Activated T-cell treated with anti-CD3 and anti-CD28 coated beads, Interleukin-2, amount 50 U/mL, for 4 hours (primary cell): ENCODE results near the gene BTN3A1. TPM values are rescaled to one million over a fixed set of nuclear protein-coding genes. Genes with fewer than 3 reads are reported as not detected.
"Not testable (repeated sequence)": the region's sequence is repeated elsewhere in the genome, so short reads cannot be mapped to it uniquely, and the experiment has no call there.

Experiments
- ATAC-seq, 2 donors: fragments of 200-7000 bp; cut with Tn5 transposase; one replicate each; pipeline ENCODE4 v1.10.0; 2021
- DNase-seq: peaks from one replicate; pipeline ENCODE4 v3.0.0-alpha.2; 2020
- H3K27me3 Mint-ChIP-seq: one replicate; pipeline ENCODE4 v1.8.0; 2021; ENCODE audit warnings: low read depth, mixed read lengths
- H3K36me3 Mint-ChIP-seq: one replicate; pipeline ENCODE4 v1.8.0; 2022; ENCODE audit warnings: mixed read lengths; ENCODE audit not compliant: insufficient read depth
- H3K4me1 Mint-ChIP-seq: one replicate; pipeline ENCODE4 v1.8.0; 2021; ENCODE audit warnings: low read depth, mixed read lengths
- H3K4me3 Mint-ChIP-seq: one replicate; pipeline ENCODE4 v1.8.0; 2021; ENCODE audit warnings: mild to moderate bottlenecking, moderate library complexity, mixed read lengths
- H3K9me3 Mint-ChIP-seq: one replicate; pipeline ENCODE4 v1.8.0; 2021; ENCODE audit warnings: mixed read lengths
- total RNA-seq, 3 donors: library from RNA; stranded (reverse); gene quantifications; one replicate each; pipeline ENCODE4 v1.2.1, GENCODE V29; 2021

BTN3A1 gene
- total RNA-seq, 3 donors from 2014 or later = 9.1 to 11.9 (median 10.8) TPM

- DNase-seq = no peak
- Mint-ChIP-seq H3K9me3 (peaks cover 5% of the 10 kb centered on the region), H3K4me3 (no peak overlapping the region), H3K27me3 (no peaks in the 10 kb centered on the region), H3K4me1 (no peaks in the 10 kb centered on the region), H3K36me3 (peaks cover 15% of the 10 kb centered on the region)
- ATAC-seq = no peak
These were observed 29.4 kb downstream of the BTN3A1 start for GRCh38 chr6:26431258-26432172.

- Mint-ChIP-seq H3K9me3 (peaks cover 5% of the 10 kb centered on the region), H3K4me1 (no peaks in the 10 kb centered on the region), H3K27me3 (no peaks in the 10 kb centered on the region), H3K36me3 (peaks cover 9% of the 10 kb centered on the region), H3K4me3 (no peak overlapping the region)
- DNase-seq (no peak), ATAC-seq (no peak)
These were observed 30.6 kb downstream of the BTN3A1 start for GRCh38 chr6:26432627-26433201.

GRCh38 chr6:26433680-26434079, 31.6 kb downstream of the BTN3A1 start:
- H3K4me1 Mint-ChIP-seq, H3K9me3 Mint-ChIP-seq, H3K4me3 Mint-ChIP-seq, DNase-seq, H3K27me3 Mint-ChIP-seq, ATAC-seq, H3K36me3 Mint-ChIP-seq: not testable (repeated sequence)

- H3K9me3 Mint-ChIP-seq = peaks cover 5% of the 10 kb centered on the region
- no peak for ATAC-seq
- H3K27me3 Mint-ChIP-seq = no peaks in the 10 kb centered on the region
These were observed 33.9 kb downstream of the BTN3A1 start for GRCh38 chr6:26436018-26436417.

GRCh38 chr6:26437550-26437949, 35.5 kb downstream of the BTN3A1 start:
- DNase-seq (no peak), ATAC-seq (no peak)
- Mint-ChIP-seq H3K4me1 (peaks cover 30% of the 10 kb centered on the region), H3K36me3 (no peaks in the 10 kb centered on the region), H3K4me3 (no peak overlapping the region), H3K9me3 (peaks cover 5% of the 10 kb centered on the region), H3K27me3 (no peaks in the 10 kb centered on the region)

More at GRCh38 chr6:26436018-26436417, 33.9 kb downstream of the BTN3A1 start:
- no peak for DNase-seq
- H3K36me3 Mint-ChIP-seq = peaks cover 3% of the 10 kb centered on the region
- H3K4me1 Mint-ChIP-seq = peaks cover 20% of the 10 kb centered on the region
- no peak overlapping the region for H3K4me3 Mint-ChIP-seq

- no peaks in the 10 kb centered on the region for H3K27me3 Mint-ChIP-seq
- H3K4me3 Mint-ChIP-seq = no peak overlapping the region
- DNase-seq (no peak), ATAC-seq (no peak)
- peaks cover 5% of the 10 kb centered on the region for H3K9me3 Mint-ChIP-seq
- H3K4me1 Mint-ChIP-seq = peaks cover 34% of the 10 kb centered on the region
- peaks cover 1% of the 10 kb centered on the region for H3K36me3 Mint-ChIP-seq
These were observed 35.9 kb downstream of the BTN3A1 start for GRCh38 chr6:26438000-26438399.

- peak overlapping the region; percentile 96 for H3K4me3 Mint-ChIP-seq
- DNase-seq = no peak
- H3K4me1 Mint-ChIP-seq = peaks cover 47% of the 10 kb centered on the region
These were observed 37.4 kb downstream of the BTN3A1 start for GRCh38 chr6:26439151-26440125.

GRCh38 chr6:26440977-26441358, 38.9 kb downstream of the BTN3A1 start:
- peaks cover 62% of the 10 kb centered on the region for H3K4me1 Mint-ChIP-seq
- H3K9me3 Mint-ChIP-seq = no peaks in the 10 kb centered on the region
- H3K27me3 Mint-ChIP-seq = no peaks in the 10 kb centered on the region
- DNase-seq (no peak), ATAC-seq (no peak)
- H3K36me3 Mint-ChIP-seq = peaks cover 19% of the 10 kb centered on the region
- H3K4me3 Mint-ChIP-seq = peak overlapping the region; percentile 96

More at GRCh38 chr6:26439151-26440125, 37.4 kb downstream of the BTN3A1 start:
- ATAC-seq = no peak
- Mint-ChIP-seq H3K9me3 (no peaks in the 10 kb centered on the region), H3K36me3 (peaks cover 5% of the 10 kb centered on the region), H3K27me3 (no peaks in the 10 kb centered on the region)

GRCh38 chr6:26441977-26442376, 39.9 kb downstream of the BTN3A1 start:
- DNase-seq (no peak), ATAC-seq (no peak)
- H3K9me3 Mint-ChIP-seq = no peaks in the 10 kb centered on the region
- peaks cover 72% of the 10 kb centered on the region for H3K4me1 Mint-ChIP-seq
- peaks cover 21% of the 10 kb centered on the region for H3K36me3 Mint-ChIP-seq
- no peaks in the 10 kb centered on the region for H3K27me3 Mint-ChIP-seq
- peak overlapping the region; percentile 96 for H3K4me3 Mint-ChIP-seq

GRCh38 chr6:26445934-26446667, 44.0 kb downstream of the BTN3A1 start:
- peak overlapping the region; percentile 47 for H3K4me3 Mint-ChIP-seq
- H3K27me3 Mint-ChIP-seq = no peaks in the 10 kb centered on the region
- no peaks in the 10 kb centered on the region for H3K9me3 Mint-ChIP-seq
- peaks cover 53% of the 10 kb centered on the region for H3K36me3 Mint-ChIP-seq
- peak; percentile 85 to 90 for ATAC-seq
- DNase-seq = no peak
- peaks cover 57% of the 10 kb centered on the region for H3K4me1 Mint-ChIP-seq

GRCh38 chr6:26447257-26447656, 45.2 kb downstream of the BTN3A1 start:
- peaks cover 51% of the 10 kb centered on the region for H3K4me1 Mint-ChIP-seq
- no peaks in the 10 kb centered on the region for H3K9me3 Mint-ChIP-seq
- H3K36me3 Mint-ChIP-seq = peaks cover 58% of the 10 kb centered on the region

GRCh38 chr6:26450240-26450639, 48.2 kb downstream of the BTN3A1 start:
- ATAC-seq (no peak), DNase-seq (no peak)
- peaks cover 23% of the 10 kb centered on the region for H3K4me1 Mint-ChIP-seq
- no peak overlapping the region for H3K4me3 Mint-ChIP-seq
- H3K36me3 Mint-ChIP-seq = peaks cover 45% of the 10 kb centered on the region
- no peaks in the 10 kb centered on the region for H3K9me3 Mint-ChIP-seq
- H3K27me3 Mint-ChIP-seq = no peaks in the 10 kb centered on the region

More at GRCh38 chr6:26447257-26447656, 45.2 kb downstream of the BTN3A1 start:
- ATAC-seq (no peak), DNase-seq (no peak)
- Mint-ChIP-seq H3K4me3 (no peak overlapping the region), H3K27me3 (no peaks in the 10 kb centered on the region)

- peaks cover 33% of the 10 kb centered on the region for H3K36me3 Mint-ChIP-seq
- DNase-seq (no peak), ATAC-seq (no peak)
- H3K9me3 Mint-ChIP-seq = no peaks in the 10 kb centered on the region
- H3K27me3 Mint-ChIP-seq = no peaks in the 10 kb centered on the region
- H3K4me1 Mint-ChIP-seq = peaks cover 17% of the 10 kb centered on the region
- H3K4me3 Mint-ChIP-seq = no peak overlapping the region
These were observed 50.7 kb downstream of the BTN3A1 start for GRCh38 chr6:26452631-26453235.
